Measurements from ENCODE around the gene RTEL1.
"Not testable (repeated sequence)": the region's sequence is repeated elsewhere in the genome, so short reads cannot be mapped to it uniquely, and the experiment has no call there.

Gene RTEL1

DNA sequence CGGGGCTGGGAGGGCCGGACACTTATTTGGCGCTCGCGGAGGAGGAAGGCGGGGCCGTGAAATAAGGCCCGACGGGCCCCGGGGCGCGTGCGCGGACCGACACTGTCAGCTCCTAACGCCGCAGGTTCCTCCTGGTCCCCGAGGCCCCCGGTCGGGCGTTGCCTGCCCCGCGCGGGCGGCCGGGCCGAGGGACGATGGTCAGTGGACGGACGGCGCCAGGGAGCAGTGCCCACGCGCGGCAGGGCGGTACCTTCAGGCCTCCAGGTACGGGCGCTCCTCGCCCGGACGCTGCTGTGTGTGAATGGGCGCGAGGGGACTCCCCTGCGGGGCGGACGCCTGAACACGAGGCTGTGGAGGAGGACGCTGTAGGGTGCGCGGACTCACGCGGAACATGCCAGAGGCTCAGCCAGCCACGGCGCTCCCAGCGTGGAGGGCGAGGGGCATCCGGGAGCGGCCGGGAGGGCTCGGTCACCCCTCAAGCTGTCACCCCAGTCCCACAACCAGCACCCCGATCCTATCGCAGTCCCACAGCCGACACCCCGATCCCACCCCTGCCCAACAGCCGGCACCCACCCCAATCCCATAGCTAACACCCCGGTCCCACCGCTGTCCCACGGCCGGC lies 30.9 kb upstream of the RTEL1 start:
- peak; percentile 78 for DNase-seq (ENCODE audit: low read depth)

DNA sequence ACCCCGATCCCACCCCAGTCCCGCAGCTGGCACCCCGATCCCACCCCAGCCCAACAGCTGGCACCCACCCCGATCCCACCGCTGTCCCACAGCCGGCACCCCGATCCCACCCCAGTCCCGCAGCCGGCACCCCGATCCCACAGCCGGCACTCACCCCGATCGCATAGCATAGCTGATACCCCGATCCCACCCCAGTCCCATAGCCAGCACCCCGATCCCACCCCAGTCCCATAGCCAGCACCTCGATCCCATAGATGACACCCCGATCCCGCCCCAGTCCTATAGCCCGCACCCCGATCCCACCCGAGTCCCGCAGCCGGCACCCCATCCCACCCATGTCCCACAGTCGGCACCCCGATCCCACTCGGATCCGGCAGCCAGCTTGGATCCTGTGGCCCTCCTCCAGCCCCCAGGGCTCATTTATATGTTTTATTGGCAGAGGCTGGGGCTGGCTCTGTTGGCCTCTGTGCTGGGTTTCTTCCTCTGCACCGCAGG lies 30.3 kb upstream of the RTEL1 start:
- DNase-seq (ENCODE audit: low read depth): no peak

GRCh38 chr20:63628246-63628975 lies 29.7 kb upstream of the RTEL1 start:
- DNase-seq (ENCODE audit: low read depth): no peak

GRCh38 chr20:63630956-63631355 lies 27.2 kb upstream of the RTEL1 start:
- DNase-seq (ENCODE audit: low read depth): not testable (repeated sequence)

DNA sequence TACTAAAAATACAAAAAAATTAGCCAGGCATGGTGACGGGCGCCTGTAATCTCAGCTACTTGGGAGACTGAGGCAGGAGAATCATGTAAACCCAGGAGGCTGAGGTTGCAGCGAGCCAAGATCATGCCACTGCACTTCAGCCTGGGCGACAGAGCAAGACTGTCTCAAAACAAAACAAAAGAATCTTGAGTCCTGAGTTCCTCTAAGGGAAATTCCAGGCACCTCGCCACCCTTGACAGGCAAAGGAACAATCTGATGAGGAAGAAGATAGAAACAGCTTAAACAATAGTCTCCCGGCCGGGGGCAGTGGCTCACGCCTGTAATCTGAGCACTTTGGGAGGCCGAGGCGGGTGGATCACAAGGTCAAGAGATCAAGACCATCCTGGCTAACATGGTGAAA lies 26.7 kb upstream of the RTEL1 start:
- not testable (repeated sequence) for DNase-seq (ENCODE audit: low read depth)

DNA sequence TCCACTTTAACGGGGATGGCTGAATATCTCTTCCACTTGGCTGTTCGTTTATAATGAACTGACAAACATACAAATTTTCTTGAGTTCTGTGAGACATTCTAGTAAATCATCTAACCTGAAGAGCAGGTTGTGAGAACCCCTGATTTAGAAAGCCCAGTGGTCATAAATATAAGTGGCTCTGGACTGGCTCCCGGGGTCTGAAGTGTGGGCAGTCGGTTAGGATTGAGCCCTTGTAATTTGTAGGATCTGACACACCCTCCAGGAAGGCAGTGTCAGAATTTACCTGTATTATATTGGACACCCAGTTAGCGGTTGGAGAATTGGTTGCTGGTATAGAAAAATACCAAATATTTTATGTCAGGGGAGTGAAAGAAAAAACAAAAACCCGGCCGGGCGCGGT lies 24.4 kb upstream of the RTEL1 start:
- no peak for DNase-seq (ENCODE audit: low read depth)

DNA sequence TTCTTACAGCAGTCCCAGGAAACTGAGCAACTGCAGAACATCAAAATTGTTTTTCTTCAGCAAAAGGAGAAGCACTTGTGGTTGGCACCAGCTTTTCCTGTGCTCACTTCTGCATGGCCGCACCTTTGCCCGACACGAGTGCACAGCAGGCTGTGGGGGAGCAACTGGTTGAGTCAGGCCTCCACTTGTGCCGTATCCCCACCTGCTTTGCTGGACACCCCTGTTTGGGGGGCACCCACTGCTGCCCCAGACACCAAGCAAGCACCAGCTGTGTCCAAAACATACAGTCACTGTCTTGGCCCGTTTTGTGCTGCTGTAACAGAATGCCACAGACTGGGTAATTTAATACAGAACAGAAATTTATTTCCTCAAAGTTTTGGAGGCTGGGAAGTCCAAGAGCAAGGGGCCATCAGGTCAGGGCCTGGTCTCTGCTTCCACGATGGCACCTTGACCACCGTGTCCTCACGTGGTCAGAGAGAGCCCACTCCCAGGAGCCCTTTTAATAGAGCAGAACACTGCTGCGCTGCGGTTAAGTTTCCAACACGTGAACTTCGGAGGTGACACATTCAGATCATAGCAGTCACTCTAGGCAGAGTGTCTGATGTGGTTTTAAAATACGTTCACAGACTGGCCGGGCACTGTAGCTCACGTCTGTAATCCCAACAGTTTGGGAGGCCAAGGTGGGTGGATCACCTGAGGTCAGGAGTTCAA lies 22.5 kb upstream of the RTEL1 start:
- DNase-seq (ENCODE audit: low read depth): no peak

DNA sequence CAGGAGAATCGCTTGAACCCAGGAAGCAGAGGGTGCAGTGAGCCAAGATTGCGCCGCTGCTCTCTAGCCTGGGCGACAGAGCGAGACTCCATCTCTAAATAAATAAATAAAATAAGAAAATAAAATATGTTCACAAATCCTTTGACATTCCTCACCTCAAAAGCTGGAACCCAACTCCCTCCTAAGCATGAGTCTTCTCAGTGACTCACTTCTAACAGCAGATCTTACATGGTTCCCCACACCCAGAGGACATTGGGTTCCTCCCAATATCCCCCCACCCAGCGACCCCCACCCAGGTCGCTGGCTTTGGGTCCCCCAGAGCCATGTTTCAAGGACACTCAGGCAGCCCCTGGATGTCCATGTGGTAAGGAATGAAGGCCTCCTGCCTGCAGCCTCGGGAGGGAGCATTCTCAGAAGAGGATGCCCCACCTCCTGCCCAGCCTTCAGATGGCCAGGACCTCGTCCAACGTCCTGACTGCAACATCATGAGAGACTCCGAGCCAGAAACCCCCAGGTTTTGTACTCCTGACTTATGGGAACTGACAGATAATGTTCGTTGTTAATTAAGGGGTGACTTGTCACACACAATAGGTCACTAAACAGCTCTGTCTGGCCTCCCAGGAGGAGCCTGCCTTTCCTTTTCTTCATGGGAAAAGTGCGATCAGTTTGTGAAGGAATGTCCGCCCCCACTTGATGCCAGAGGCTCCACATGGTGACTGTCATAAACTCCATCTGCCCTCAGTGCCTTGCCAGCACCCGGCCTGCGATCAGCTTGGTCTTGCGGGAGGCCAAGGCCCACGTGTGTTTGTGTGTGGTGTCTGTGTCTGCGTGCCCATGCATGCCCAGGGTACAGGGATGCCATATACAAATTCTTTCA lies 21.1 kb upstream of the RTEL1 start:
- DNase-seq (ENCODE audit: low read depth): no peak

- no peak for DNase-seq (ENCODE audit: low read depth)
These were observed 18.8 kb upstream of the RTEL1 start for GRCh38 chr20:63639093-63639975.

DNA sequence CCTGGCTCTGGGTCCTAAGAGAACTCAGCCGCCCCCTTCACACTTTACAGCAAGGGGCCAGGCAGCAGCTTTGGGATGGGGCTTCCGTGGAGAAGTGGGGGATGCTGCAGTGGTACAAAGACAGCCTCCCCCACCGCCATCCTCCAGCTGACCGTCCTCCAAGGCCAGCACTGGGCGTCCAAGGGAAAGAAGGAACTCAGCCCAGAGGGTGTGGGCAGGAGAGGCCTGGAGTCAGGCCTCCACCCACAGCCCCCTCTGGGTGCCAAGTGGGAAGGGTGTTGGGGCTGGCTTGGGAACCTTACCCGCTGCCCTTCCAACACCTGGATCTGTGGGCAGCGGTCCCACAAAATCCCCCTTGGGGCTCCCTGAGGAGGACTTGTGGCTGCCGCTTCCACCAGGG lies 18.0 kb upstream of the RTEL1 start:
- DNase-seq (ENCODE audit: low read depth): no peak

GRCh38 chr20:63640686-63641085 lies 17.4 kb upstream of the RTEL1 start:
- DNase-seq (ENCODE audit: low read depth): not testable (repeated sequence)

DNA sequence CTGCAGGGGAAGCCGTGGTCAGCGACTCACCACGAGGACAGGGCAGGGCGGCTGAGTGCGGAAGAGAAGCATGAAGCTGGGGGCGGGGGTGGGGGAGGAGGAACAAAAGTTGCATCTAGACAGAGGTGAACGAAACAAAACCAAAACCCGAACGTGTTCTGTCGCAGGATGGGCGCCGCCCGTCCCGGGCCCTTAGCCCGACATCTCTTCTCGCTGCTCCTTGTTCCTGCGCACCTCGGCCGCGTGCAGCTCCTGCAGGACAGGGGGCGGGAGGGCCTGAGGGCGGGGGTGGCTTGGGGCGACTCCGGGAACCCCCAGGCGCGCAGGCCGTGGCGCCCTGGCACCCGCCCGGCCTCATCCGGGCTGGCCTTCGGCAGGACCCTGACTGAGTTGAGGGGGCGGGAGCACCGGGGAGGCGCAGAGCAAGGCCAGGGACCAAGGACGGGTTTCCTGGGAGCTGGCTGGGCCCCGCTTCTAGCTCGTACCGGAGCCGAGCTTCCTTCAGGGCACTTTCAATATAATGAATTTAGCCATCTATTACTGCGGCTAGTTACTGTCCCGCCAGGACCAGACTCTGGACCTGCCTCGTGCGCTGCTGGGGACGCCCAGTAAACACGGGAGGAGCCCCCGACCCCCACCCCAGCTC lies 16.8 kb upstream of the RTEL1 start:
- DNase-seq (ENCODE audit: low read depth): no peak

DNA sequence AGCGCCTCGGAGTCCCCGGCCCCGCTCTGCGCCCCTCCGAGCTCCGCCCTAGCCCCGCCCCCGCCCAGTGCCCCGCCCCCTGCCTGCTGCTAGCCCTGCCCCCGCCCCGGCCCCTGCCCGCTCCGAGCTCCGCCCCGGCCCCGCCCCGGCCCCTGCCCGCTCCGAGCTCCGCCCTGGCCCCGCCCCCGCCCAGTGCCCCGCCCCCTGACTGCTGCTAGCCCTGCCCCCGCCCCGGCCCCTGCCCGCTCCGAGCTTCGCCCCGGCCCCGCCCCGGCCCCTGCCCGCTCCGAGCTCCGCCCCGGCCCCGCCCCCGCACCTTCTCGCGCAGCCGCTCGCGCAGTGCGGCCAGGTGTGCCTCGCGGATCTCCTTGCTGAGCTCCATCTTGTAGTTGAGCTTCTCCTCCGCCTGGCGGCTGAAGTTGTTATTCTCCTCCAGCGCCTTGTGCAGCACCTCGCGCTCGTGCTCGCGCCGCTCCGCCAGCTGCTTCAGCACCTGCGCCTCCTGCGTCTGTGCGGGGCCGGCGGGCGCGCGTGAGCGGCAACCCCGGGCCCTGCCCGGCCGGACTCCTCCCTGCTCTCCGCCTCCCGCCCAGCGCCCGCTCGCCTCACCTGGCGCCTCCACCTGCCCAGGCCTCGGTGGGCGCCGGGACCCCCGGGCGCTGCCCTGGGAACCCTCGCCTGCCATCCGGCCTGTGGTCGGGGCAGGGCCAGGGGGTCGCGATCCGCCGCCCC lies 16.2 kb upstream of the RTEL1 start:
- DNase-seq (ENCODE audit: low read depth): peak; percentile 51

- DNase-seq (ENCODE audit: low read depth): no peak
These were observed 15.4 kb upstream of the RTEL1 start for GRCh38 chr20:63642527-63643247.

DNA sequence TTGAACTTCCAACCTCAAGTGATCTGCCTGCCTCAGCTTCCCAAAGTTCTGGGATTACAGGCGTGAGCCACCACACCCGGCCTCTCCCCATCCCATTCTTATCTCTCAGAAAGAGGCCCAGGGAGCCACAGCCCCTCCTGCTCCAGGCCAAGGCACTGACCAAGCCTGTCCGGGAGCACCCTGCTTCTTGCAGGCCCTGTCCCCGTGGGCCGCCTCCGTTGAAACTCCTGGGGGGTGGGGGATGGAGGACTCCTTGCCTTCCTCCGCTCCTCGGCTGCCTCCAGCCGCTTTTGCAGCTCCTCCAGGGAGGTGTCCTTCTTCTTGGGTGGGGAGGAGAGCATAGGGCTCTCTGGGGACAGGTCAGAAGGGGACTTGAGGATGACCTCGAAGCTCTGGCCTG lies 14.6 kb upstream of the RTEL1 start:
- no peak for DNase-seq (ENCODE audit: low read depth)

DNA sequence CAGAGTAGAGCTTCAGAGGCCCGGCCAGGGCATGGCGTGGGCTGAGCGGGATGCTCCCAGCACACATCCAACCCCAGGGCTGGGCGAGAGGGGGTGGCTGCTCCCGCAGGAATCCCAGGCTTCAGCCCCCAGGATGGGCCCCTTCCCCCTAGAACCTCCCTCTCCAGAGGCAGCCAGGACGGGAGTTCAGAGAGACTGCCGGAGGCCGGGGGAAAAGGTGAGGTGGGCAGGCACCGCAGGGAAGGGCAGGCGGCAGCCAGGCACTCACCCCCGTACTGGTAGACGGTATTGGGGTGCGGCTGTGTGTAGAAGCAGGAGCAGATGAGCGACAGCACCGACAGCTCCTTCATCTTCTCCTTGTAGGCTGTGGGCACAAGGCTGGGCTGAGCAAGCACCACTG lies 14.2 kb upstream of the RTEL1 start:
- DNase-seq (ENCODE audit: low read depth): no peak

DNA sequence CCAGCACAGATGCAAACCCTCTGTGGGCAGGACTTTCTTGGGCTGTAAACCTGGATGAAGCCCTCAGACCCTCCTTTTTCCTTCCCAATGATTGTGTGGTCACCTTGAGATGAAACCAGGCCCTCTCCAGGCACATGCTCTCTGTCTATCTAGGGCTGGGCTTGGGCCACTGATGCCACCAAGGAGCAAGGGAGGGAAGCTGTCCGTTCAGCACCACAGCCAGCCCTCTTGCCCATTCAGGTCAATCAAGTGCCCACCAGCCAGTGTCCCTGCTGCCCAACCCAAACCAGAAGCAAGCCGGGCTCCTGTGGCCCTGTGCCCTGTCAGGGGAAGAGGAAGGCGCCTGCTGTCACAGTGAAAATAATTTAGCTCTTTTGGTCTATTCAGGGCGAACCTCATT lies 12.9 kb upstream of the RTEL1 start:
- no peak for DNase-seq (ENCODE audit: low read depth)

- DNase-seq (ENCODE audit: low read depth): no peak
These were observed 9.9 kb upstream of the RTEL1 start for GRCh38 chr20:63648190-63648589.

- DNase-seq (ENCODE audit: low read depth): no peak
These were observed 9.1 kb upstream of the RTEL1 start for GRCh38 chr20:63648895-63649589.
